HepG2 (cell line): ENCODE measurements around the gene SAP25. TPM values are rescaled to one million over a fixed set of nuclear protein-coding genes. Genes with fewer than 3 reads are reported as not detected.

ENCODE experiments used
- AKAP8 ChIP-seq: sonication (generic); formaldehyde crosslinking; IDR thresholded peaks from 2 replicates; pipeline ENCODE4 v1.5.1; 2020; ENCODE audit warnings: mild to moderate bottlenecking, missing genetic modification reagents
- ARHGAP35 ChIP-seq: sonication (generic); formaldehyde crosslinking; IDR thresholded peaks from 2 replicates; pipeline ENCODE4 v1.9.0; 2022; ENCODE audit warnings: mild to moderate bottlenecking, inconsistent platforms, moderate library complexity, missing genetic modification reagents, borderline replicate concordance
- CBX5 ChIP-seq: sonication (generic); formaldehyde crosslinking; IDR thresholded peaks from 2 replicates; pipeline ENCODE4 v1.4.0; 2020; ENCODE audit warnings: missing genetic modification reagents, borderline replicate concordance
- CC2D1A ChIP-seq: sonication (generic); formaldehyde crosslinking; IDR thresholded peaks from 2 replicates; pipeline ENCODE4 v1.8.1; 2023; ENCODE audit warnings: mild to moderate bottlenecking, missing genetic modification reagents
- CEBPB ChIP-seq: IDR thresholded peaks from 2 replicates; pipeline ENCODE4 v1.6.1; 2011; ENCODE audit warnings: low read depth, low read length, improper control_type of control experiment, borderline replicate concordance
- CENPT ChIP-seq: sonication (generic); formaldehyde crosslinking; IDR thresholded peaks from 2 replicates; pipeline ENCODE4 v1.8.0; 2022; ENCODE audit warnings: low read depth, mild to moderate bottlenecking, moderate library complexity, missing genetic modification reagents
- DNMT3B ChIP-seq: conservative IDR thresholded peaks from 2 replicates; pipeline ENCODE4 v1.6.1; 2016; ENCODE audit warnings: missing biosample characterization, control low read depth
- GPN1 ChIP-seq: sonication (generic); formaldehyde crosslinking; IDR thresholded peaks from 2 replicates; pipeline ENCODE4 v1.5.1; 2020; ENCODE audit warnings: missing genetic modification reagents, borderline replicate concordance
- PAXIP1 ChIP-seq: sonication (generic); formaldehyde crosslinking; conservative IDR thresholded peaks from 2 replicates; pipeline ENCODE4 v1.4.0; 2020; ENCODE audit warnings: mild to moderate bottlenecking, missing genetic modification reagents, moderate library complexity
- RBM39 ChIP-seq: fragments of 200-400 bp; formaldehyde crosslinking; IDR thresholded peaks from one replicate; pipeline ENCODE4 v1.6.1; 2018; ENCODE audit warnings: antibody characterized with exemption, mild to moderate bottlenecking, low read depth, low read length; ENCODE audit not compliant: poor library complexity, severe bottlenecking
- SETDB1 ChIP-seq: sonication (generic); formaldehyde crosslinking; IDR thresholded peaks from 2 replicates; pipeline ENCODE4 v1.5.1; 2020; ENCODE audit warnings: missing genetic modification reagents, mild to moderate bottlenecking, borderline replicate concordance
- TEAD2 ChIP-seq: sonication (generic); formaldehyde crosslinking; IDR thresholded peaks from 2 replicates; pipeline ENCODE4 v1.9.0; 2021; ENCODE audit warnings: missing genetic modification reagents
- TEAD3 ChIP-seq: optimal IDR thresholded peaks from 2 replicates; pipeline ENCODE3; 2016; ENCODE audit warnings: borderline replicate concordance
- ZBTB10 ChIP-seq: sonication (generic); formaldehyde crosslinking; IDR thresholded peaks from 2 replicates; pipeline ENCODE4 v1.4.0; 2020; ENCODE audit warnings: missing genetic modification reagents, borderline replicate concordance
- ZNF460 ChIP-seq: sonication (generic); formaldehyde crosslinking; IDR thresholded peaks from 2 replicates; pipeline ENCODE4 v1.5.1; 2020; ENCODE audit warnings: missing genetic modification reagents, mild to moderate bottlenecking, borderline replicate concordance
- ZNF549 ChIP-seq: sonication (generic); formaldehyde crosslinking; IDR thresholded peaks from 2 replicates; pipeline ENCODE4 v1.5.0; 2020; ENCODE audit warnings: missing genetic modification reagents
- ZNF558 ChIP-seq: sonication (generic); formaldehyde crosslinking; IDR thresholded peaks from 2 replicates; pipeline ENCODE4 v1.9.0; 2022; ENCODE audit warnings: mild to moderate bottlenecking, missing genetic modification reagents, borderline replicate concordance
- polyA plus RNA-seq, 8 experiments: library from polyadenylated mRNA; depleted of rRNA in 3 of 8; stranded (reverse) in 7 of 8; unstranded in 1 of 8; fragments of >200 nt; fragmentation: Illumina TruSeq in 4 of 8; extraction: Trizol in 4 of 8; gene quantifications; 2 replicates each; pipeline versions ENCODE4 v1.2.1 to v1.2.3, GENCODE V29; 2011 to 2016; ENCODE audit warnings: low read depth in 4 of 8, missing spikeins in 1 of 8, mixed read lengths in 1 of 8; ENCODE audit not compliant: insufficient read depth in 1 of 8
- total RNA-seq, 5 experiments: library from RNA; depleted of rRNA; stranded (reverse); fragments of >200 nt; fragmentation: Illumina TruSeq; extraction: Trizol; gene quantifications; 2 replicates each; pipeline ENCODE4 v1.2.3, GENCODE V29; 2016; ENCODE audit warnings: low read depth in 1 of 5
- TF ChIP-seq, protein P1 (sequence below): sonication (generic); formaldehyde crosslinking; IDR thresholded peaks from 2 replicates; pipeline ENCODE4 v1.4.0; 2020; ENCODE audit warnings: missing genetic modification reagents, borderline replicate concordance

SAP25 gene
- total and polyA plus RNA-seq, 2 of the 13 experiments (the other 11 are each of a cell fraction or from before 2014, with no cell fraction given): 0.15 to 0.20 TPM

DNA sequence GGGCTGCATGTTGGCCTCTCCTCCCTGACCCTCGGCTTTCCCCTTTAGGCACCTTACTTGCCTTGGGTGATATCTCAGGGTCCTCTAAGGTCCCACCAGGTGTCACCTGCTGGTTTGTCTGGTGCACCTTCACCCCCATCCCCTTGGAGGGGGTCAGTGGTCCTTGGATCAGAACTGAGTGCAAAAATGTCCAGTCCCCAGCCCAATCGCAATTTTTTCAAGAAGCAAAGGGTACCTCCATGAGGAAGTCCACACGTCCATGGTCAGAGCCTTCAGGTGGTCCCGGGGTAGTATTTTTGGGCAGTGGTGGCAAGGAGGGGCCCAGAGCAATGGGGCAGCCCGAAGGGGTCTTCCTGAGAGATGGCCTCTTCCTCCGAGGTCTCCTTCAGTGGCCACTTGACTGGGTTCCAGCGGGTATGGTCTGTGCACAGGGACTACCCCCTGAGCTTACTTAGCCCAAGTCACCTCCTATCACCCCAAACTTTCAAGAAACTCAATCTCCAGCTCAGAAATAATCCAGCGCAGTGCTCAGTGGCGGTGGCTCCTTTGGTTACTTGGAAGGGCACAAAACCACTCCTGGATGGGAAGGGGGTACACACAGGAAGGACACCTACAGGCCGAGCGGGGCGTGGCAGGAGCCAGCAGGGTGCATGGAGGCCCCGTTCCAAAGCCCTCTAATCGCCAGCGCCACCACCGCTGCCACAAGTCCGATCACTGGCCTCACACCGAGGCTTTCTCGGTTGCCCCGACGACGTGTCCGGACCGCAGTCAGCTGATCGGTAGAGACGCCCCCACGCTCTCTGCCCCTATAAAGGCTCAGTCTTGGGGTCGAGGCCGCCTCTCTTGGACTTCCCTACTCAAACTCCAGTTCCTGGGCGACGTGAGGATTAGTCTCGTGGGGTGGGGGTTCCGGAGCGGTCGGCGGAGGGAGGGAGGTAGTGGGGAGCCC, 4.5 kb downstream of the SAP25 start (continued):
- peak; percentile 57 for TF ChIP-seq PAXIP1
- no peak for TF ChIP-seq CEBPB
- TF ChIP-seq ZNF549 (CRISPR knock-in tag): no peak
- 0 out of 2 replicates have a peak, but pooled peaks have one; percentile 69 for TF ChIP-seq CENPT (CRISPR knock-in tag)
- peak; percentile 41; the same call in 1 of the 2 replicates for TF ChIP-seq CBX5 (CRISPR knock-in tag)
- no peak; the same call in 1 of the 2 replicates for TF ChIP-seq AKAP8 (CRISPR knock-in tag)
- no peak for TF ChIP-seq ZNF558 (CRISPR knock-in tag)
- no peak for TF ChIP-seq RBM39
- TF ChIP-seq TEAD2 (CRISPR knock-in tag): no peak
- no peak for TF ChIP-seq SETDB1
- no peak for TF ChIP-seq DNMT3B
- TF ChIP-seq CC2D1A: no peak
- TF ChIP-seq TEAD3 (CRISPR knock-in tag): peak; percentile 26
- peak; percentile 59; the same call in 1 of the 2 replicates for TF ChIP-seq ZBTB10 (CRISPR knock-in tag)
- TF ChIP-seq, protein P1, sequence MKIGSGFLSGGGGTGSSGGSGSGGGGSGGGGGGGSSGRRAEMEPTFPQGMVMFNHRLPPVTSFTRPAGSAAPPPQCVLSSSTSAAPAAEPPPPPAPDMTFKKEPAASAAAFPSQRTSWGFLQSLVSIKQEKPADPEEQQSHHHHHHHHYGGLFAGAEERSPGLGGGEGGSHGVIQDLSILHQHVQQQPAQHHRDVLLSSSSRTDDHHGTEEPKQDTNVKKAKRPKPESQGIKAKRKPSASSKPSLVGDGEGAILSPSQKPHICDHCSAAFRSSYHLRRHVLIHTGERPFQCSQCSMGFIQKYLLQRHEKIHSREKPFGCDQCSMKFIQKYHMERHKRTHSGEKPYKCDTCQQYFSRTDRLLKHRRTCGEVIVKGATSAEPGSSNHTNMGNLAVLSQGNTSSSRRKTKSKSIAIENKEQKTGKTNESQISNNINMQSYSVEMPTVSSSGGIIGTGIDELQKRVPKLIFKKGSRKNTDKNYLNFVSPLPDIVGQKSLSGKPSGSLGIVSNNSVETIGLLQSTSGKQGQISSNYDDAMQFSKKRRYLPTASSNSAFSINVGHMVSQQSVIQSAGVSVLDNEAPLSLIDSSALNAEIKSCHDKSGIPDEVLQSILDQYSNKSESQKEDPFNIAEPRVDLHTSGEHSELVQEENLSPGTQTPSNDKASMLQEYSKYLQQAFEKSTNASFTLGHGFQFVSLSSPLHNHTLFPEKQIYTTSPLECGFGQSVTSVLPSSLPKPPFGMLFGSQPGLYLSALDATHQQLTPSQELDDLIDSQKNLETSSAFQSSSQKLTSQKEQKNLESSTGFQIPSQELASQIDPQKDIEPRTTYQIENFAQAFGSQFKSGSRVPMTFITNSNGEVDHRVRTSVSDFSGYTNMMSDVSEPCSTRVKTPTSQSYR: no peak; the same call in 1 of the 2 replicates
- no peak; the same call in none of the 2 replicates for TF ChIP-seq ARHGAP35 (CRISPR knock-in tag)
- TF ChIP-seq ZNF460 (CRISPR knock-in tag): no peak; the same call in 1 of the 2 replicates
- TF ChIP-seq GPN1 (CRISPR knock-in tag): no peak
